DMS 273 (cell line): Measurements from ENCODE around the gene ITGB8.

Source experiments
- DNase-seq: peaks from one replicate; lab custom pipeline; 2025; ENCODE audit not compliant: unreplicated experiment; lab: John Stamatoyannopoulos, UW

The ITGB8 gene

GRCh38 chr7:20338285-20338684 lies 7.6 kb downstream of the ITGB8 start:
- DNase-seq = no peak

GRCh38 chr7:20340839-20341238 lies 10.1 kb downstream of the ITGB8 start:
- no peak for DNase-seq

GRCh38 chr7:20343205-20343604 lies 12.5 kb downstream of the ITGB8 start:
- peak; percentile 17 for DNase-seq

GRCh38 chr7:20343941-20344340 lies 13.2 kb downstream of the ITGB8 start:
- no peak for DNase-seq

DNA sequence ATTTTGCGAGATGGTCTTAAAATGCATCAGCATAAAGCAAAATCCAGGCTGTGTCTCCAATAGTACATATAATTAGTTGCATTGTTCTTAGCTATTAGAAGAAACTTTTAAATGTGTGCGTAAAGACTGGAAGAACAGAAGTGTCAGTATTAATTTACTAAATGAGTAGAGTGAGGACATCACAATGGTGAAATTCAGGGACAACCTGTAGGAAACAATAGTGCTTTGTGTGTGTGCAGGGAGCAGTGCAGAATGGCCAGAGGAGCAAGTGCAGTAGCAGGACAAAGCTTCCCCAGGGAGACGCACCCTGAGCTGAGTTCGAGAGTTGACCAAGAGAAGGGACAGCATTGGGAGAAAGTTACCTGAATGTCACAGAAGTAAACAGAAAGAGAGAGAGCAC lies 13.7 kb downstream of the ITGB8 start:
- no peak for DNase-seq

DNA sequence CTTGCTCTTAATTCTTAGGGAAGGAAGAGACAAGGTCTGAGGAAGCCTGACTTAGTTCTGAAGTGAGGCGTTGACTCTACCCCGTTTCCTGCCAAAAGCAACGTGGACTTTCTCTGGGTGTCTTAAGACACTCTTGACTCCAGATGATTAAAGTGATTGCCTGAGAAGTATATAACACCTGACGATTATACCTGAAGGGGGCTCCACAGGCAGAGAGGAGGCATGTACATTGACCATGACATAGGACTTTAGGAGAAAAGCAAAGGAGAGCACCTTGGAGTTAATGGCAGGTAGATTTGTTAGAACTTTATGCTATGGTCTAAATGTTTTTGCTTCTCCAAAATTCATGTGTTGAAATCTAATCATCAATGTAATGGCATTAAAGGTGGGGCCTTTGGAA lies 15.9 kb downstream of the ITGB8 start:
- no peak for DNase-seq

DNA sequence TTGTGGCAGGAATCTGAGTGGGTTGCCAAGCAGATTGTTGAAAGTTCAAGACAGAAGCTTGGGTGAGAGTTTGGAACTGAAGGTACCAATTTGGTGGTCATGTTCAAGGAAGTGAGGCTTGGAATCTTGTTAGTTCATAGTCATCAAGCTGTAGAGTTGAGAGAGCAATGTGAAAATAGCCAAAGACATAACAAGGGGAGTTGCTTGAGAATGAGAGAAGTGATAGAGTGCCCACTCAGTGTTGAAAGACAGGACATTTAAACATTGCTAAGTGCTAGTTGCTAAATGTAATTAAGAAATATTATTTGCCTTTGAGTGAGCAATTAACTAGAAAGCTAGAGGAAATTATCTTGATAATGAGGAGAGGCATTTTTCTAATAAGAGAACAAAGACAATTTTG lies 17.0 kb downstream of the ITGB8 start:
- DNase-seq = no peak

GRCh38 chr7:20348125-20348807 lies 17.6 kb downstream of the ITGB8 start:
- DNase-seq = peak; percentile 10

GRCh38 chr7:20350518-20350951 lies 19.8 kb downstream of the ITGB8 start:
- no peak for DNase-seq

- DNase-seq = no peak
These were observed 20.4 kb downstream of the ITGB8 start for GRCh38 chr7:20350996-20351692.

DNA sequence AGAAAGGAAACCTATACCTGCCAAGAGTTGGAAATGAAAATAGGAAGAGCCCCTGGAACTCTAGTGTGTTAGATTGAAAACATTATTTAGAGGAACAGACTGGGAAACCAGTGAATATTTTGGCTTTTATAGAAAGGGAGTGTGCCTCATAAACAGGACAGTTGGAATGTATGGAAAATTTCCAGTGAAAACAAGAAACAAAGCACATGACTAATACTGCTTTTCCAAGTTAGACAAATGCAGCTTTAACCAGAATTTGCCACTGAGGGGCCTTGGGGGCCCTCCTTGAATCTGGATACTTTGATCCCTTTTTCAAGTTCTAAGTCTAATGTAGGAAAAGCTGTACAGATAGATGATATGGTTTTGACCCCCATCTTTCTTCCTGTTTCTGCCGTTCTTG lies 21.2 kb downstream of the ITGB8 start:
- no peak for DNase-seq

DNA sequence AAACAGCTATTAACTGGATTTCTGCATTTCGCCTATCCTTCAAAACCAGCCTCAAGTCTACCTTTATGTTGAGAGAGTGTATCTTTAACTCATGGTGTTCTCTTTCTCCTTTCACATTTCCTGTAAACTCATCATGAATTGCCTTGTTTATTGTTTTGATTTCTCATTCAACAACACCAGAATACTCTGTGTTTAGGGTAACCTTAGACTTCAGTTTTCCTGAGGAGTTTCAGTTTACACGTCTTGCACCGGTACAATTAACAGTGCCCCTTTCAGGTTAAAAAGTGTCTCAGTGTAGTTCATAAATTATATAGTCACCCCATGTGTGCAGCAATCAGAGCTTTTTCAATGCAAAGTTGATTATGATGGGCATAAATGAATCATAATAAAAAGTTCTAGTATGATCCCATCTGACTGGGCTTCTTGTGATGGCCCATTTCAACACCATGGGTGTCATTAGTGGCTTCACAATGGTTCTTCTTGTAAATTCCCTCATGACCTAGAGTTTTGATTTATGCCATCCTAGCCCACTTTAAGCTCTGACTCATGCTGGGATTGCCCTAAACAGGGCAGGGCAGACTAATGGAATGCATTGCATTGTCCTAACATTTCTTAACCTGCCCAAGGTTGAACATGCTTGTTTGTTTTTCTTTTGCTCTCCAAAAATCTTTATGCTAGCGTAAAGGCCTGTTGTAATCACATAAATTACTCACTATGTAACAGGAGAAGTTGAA lies 22.0 kb downstream of the ITGB8 start:
- no peak for DNase-seq

GRCh38 chr7:20354610-20355528 lies 24.2 kb downstream of the ITGB8 start:
- DNase-seq = no peak

- no peak for DNase-seq
These were observed 27.4 kb downstream of the ITGB8 start for GRCh38 chr7:20358106-20358505.

DNA sequence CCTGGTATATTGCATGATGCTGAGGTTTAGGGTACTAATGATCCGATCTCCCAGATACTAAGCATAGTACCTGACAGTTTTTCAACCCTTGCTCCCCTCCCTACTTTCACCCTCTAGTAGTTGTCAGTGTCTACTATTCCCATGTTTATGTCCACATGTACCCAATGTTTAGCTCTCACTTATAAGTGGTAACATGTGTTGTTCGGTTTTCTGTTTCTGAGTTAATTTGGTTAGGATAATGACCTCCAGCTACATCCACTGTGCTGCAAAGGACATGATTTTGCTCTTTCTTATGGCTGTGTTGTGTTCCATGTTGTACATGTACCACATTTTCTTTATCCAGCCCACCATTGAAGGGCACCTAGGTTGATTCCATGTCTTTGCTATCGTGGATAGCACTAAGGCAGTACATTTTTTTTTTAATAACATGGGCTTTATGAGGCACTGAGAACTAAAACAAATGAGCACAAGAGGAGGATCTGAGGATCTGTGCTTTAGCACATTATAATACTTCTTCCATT lies 28.1 kb downstream of the ITGB8 start:
- DNase-seq = no peak

GRCh38 chr7:20359341-20359963 lies 28.8 kb downstream of the ITGB8 start:
- no peak for DNase-seq

GRCh38 chr7:20362574-20363253 lies 32.0 kb downstream of the ITGB8 start:
- DNase-seq = no peak

DNA sequence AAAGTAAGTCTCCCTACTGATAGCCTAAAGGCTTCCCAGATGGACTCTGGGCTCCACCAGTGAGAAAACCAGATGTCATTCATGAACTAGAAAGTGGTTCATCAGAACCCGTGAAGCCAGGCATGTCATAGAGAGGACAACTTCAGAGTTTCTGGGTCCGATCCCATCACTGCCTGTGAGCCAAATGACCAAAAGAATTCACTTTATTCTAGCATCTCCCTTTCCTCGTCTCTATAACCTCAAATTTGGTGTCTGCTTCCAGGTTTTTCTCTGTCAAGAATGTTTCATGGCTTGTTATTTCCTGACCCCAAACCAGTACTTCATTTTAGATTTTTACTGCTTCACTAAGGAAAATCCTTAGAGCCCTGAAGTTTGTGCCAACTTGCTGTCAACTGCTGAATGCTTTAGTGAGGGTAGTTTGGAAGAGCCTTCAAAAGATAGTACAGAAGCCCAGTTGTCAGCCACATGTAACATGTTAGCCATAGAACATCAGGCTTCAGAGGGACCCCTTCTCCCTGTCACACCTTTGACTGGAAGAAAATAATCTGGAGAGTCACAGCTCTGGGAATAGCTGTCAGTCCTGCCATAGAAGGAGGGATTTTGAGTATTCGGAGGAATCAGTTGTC lies 34.0 kb downstream of the ITGB8 start:
- DNase-seq = no peak

DNA sequence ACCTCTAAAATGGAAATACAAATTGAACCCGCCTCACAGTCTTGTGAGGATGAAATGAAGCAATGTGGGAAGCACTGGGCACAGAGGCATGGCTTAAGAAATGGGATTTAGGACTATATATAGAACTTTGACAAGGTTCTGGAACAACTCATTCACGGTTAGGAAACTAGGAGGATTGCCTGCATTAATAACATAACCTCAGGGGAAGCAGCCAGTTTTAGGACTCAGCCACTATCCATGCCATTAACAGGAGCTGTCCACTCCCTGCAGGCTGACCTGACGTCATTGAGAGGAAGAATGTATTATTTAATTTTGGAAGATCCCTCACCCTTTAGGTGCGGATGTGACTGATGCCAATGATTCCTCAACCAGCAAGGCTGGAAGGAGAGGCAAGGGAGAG lies 34.8 kb downstream of the ITGB8 start:
- DNase-seq = no peak
